ENCODE measurements around the gene ESR1. TPM values are rescaled to one million over a fixed set of nuclear protein-coding genes. Genes with fewer than 3 reads are reported as not detected.

ESR1 gene
- total RNA-seq, 2 experiments from 2014 or later: 0.38 to 0.79 TPM

DNA sequence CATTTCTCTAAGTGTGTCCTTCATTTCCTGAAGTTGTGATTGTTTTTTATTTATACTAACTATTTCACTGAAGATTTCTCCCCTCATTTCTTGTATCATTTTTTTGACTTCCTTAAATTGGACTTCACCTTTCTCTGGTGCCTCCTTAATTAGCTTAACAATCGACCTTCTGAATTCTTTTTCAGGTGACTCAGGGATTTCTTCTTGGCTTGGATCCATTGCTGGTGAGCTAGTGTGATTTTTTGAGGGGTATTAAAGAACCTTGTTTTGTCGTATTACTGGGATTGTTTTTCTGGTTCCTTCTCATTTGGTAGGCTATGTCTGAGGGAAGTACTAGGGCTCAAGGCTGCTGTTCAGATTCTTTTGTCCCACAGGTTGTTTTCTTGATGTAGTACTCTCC lies 92.8 kb downstream of the ESR1 start:
- TF ChIP-seq, protein P1, sequence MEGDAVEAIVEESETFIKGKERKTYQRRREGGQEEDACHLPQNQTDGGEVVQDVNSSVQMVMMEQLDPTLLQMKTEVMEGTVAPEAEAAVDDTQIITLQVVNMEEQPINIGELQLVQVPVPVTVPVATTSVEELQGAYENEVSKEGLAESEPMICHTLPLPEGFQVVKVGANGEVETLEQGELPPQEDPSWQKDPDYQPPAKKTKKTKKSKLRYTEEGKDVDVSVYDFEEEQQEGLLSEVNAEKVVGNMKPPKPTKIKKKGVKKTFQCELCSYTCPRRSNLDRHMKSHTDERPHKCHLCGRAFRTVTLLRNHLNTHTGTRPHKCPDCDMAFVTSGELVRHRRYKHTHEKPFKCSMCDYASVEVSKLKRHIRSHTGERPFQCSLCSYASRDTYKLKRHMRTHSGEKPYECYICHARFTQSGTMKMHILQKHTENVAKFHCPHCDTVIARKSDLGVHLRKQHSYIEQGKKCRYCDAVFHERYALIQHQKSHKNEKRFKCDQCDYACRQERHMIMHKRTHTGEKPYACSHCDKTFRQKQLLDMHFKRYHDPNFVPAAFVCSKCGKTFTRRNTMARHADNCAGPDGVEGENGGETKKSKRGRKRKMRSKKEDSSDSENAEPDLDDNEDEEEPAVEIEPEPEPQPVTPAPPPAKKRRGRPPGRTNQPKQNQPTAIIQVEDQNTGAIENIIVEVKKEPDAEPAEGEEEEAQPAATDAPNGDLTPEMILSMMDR (IDR thresholded peaks at IDR 0.05): no peak
- DNase-seq (no peak), ATAC-seq (no peak)
- Mint-ChIP-seq H3K9me3 (peaks cover 4% of the 10 kb centered on the region), H3K4me1 (ENCODE audit: low read depth) (no peaks in the 10 kb centered on the region), H3K27ac (no peak overlapping the region), H3K4me3 (no peak overlapping the region), H3K36me3 (ENCODE audit: low read depth) (peaks cover 2% of the 10 kb centered on the region), H3K27me3 (no peaks in the 10 kb centered on the region)
- ChIA-PET POLR2A (no interaction called here), CTCF (no interaction called here)
- intact Hi-C loops (cut with micrococcal nuclease): no loop called here

DNA sequence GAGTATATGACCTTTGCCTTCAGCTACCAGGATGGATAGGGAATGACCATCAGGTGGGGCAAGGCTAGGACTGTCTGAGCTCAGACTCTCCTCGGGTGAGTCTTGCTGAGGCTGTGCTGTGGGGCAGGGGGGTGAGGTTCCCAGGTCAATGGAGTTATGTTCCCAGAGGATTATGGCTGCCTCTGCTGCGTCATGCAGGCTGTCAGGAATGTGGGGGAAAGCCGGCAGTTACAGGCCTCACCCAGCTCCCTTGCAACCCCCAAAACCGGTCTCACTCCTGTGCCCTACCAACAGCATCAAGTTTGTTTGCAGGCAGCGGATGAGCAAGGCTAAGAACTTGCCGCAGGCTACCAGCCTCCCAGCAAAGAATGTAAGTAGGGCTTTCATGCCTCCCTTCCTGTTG lies 93.5 kb downstream of the ESR1 start:
- DNase-seq (no peak), ATAC-seq (no peak)
- H3K27me3 Mint-ChIP-seq: no peaks in the 10 kb centered on the region
- no peaks in the 10 kb centered on the region for H3K4me1 Mint-ChIP-seq (ENCODE audit: low read depth)
- ChIA-PET POLR2A (no interaction called here), CTCF (no interaction called here)
- H3K36me3 Mint-ChIP-seq (ENCODE audit: low read depth): peaks cover 2% of the 10 kb centered on the region
- H3K9me3 Mint-ChIP-seq: peaks cover 4% of the 10 kb centered on the region
- no peak overlapping the region for H3K4me3 Mint-ChIP-seq
- TF ChIP-seq, protein P1 (IDR thresholded peaks at IDR 0.05): no peak
- H3K27ac Mint-ChIP-seq: no peak overlapping the region
- intact Hi-C loops (cut with micrococcal nuclease): no loop called here

DNA sequence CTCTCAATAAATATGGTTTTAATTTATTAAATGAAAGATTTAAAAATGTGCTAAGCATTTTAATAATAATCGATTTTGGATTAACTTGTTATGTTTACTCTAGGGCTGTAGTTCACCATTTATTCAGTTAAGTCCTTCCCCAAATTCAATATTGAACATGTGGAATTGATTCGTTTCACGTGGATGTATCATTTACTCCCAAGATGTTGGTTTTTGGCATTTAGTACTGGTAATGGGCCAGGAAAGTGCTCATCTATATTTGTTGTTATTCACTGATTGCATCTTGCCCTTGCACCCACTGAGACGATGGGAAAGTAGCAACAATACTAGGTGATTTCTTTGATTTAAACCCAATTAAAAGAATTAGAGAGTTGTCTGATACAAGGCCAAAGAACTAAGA lies 97.1 kb downstream of the ESR1 start:
- ChIA-PET POLR2A (no interaction called here), CTCF (no interaction called here)
- Mint-ChIP-seq H3K27me3 (no peaks in the 10 kb centered on the region), H3K4me3 (no peak overlapping the region), H3K4me1 (ENCODE audit: low read depth) (no peaks in the 10 kb centered on the region), H3K27ac (no peak overlapping the region), H3K9me3 (peaks cover 4% of the 10 kb centered on the region), H3K36me3 (ENCODE audit: low read depth) (no peaks in the 10 kb centered on the region)
- ATAC-seq: no peak
- TF ChIP-seq, protein P1 (IDR thresholded peaks at IDR 0.05): no peak
- intact Hi-C loops (cut with micrococcal nuclease): no loop called here
- no peak for DNase-seq

DNA sequence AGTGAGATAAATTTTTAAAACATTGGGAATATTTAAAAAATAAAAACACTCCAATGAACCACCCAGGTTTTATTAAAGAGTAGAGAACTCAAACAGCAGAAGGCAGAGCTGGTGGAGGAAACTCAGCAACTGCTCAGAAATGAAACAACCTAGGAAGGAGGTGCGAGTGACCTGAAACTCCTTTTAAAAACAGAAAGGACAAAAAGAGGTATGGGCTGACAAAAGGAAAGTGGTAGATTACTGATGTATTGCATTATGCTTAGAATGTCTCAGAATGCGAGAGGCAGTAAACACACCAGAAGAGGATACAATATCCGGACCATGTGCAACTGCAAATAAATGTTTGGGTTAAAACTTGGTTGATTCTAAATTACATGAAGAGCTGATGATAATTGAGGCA lies 97.6 kb downstream of the ESR1 start:
- Mint-ChIP-seq H3K9me3 (peaks cover 3% of the 10 kb centered on the region), H3K27me3 (no peaks in the 10 kb centered on the region), H3K4me1 (ENCODE audit: low read depth) (no peaks in the 10 kb centered on the region), H3K27ac (no peak overlapping the region), H3K4me3 (no peak overlapping the region), H3K36me3 (ENCODE audit: low read depth) (no peaks in the 10 kb centered on the region)
- intact Hi-C loops (cut with micrococcal nuclease): no loop called here
- DNase-seq: no peak
- ATAC-seq: no peak
- TF ChIP-seq, protein P1 (IDR thresholded peaks at IDR 0.05): no peak
- POLR2A ChIA-PET: no interaction called here
- CTCF ChIA-PET: no interaction called here

DNA sequence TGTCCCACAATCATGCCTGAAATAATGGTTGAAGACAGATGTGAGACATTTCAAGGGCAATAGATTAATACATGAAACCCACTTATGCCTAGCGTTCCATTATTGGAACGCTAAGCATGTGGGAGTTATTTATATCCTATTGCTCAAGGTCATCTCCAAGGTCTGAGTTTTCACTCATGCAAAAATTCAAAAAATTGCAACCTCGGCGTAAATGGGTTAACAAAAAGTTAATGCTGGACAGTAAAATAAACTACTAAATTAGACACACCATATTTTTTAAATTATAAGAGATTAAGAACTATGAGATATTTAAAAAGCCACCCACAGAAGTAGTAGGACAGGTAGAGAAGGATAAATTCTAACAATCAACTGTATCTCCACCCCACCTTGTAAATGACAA lies 98.4 kb downstream of the ESR1 start:
- ChIA-PET CTCF (no interaction called here), POLR2A (no interaction called here)
- no peaks in the 10 kb centered on the region for H3K27me3 Mint-ChIP-seq
- DNase-seq (no peak), ATAC-seq (no peak)
- no peaks in the 10 kb centered on the region for H3K36me3 Mint-ChIP-seq (ENCODE audit: low read depth)
- no peaks in the 10 kb centered on the region for H3K9me3 Mint-ChIP-seq
- TF ChIP-seq, protein P1 (IDR thresholded peaks at IDR 0.05): no peak
- no peak overlapping the region for H3K27ac Mint-ChIP-seq
- no peaks in the 10 kb centered on the region for H3K4me1 Mint-ChIP-seq (ENCODE audit: low read depth)
- H3K4me3 Mint-ChIP-seq: no peak overlapping the region
- intact Hi-C loops (cut with micrococcal nuclease): no loop called here
